NCI-H2107 (cell line): ENCODE measurements around the gene NPTN.
"Not testable (repeated sequence)": the region's sequence is repeated elsewhere in the genome, so short reads cannot be mapped to it uniquely, and the experiment has no call there.

ENCODE experiments used
- DNase-seq: peaks from one replicate; lab custom pipeline; 2025; lab: John Stamatoyannopoulos, UW

NPTN gene

GRCh38 chr15:73600413-73601335 is 32.5 kb downstream of the NPTN start:
- DNase-seq, result no peak

- DNase-seq, result no peak
Observed at GRCh38 chr15:73599934-73600333, 33.3 kb downstream of the NPTN start.

- DNase-seq, result no peak
Observed at GRCh38 chr15:73598530-73599160, 34.5 kb downstream of the NPTN start.

GRCh38 chr15:73597036-73597638 is 36.1 kb downstream of the NPTN start:
- no peak for DNase-seq

GRCh38 chr15:73596174-73596573 is 37.0 kb downstream of the NPTN start:
- no peak for DNase-seq

GRCh38 chr15:73594109-73594508 is 39.1 kb downstream of the NPTN start:
- no peak for DNase-seq

- no peak for DNase-seq
Observed at GRCh38 chr15:73593304-73594074, 39.7 kb downstream of the NPTN start.

- no peak for DNase-seq
Observed at GRCh38 chr15:73590263-73590662, 42.9 kb downstream of the NPTN start.

GRCh38 chr15:73589766-73590165 is 43.4 kb downstream of the NPTN start:
- no peak for DNase-seq

- DNase-seq, result no peak
Observed at GRCh38 chr15:73585871-73586654, 47.1 kb downstream of the NPTN start.

GRCh38 chr15:73584699-73585420 is 48.3 kb downstream of the NPTN start:
- DNase-seq, result no peak

- no peak for DNase-seq
Observed at GRCh38 chr15:73583544-73583943, 49.6 kb downstream of the NPTN start.

- DNase-seq, result no peak
Observed at GRCh38 chr15:73582851-73583379, 50.3 kb downstream of the NPTN start.

- DNase-seq, result no peak
Observed at GRCh38 chr15:73578026-73578425, 55.2 kb downstream of the NPTN start.

- DNase-seq, result not testable (repeated sequence)
Observed at GRCh38 chr15:73577593-73577992, 55.6 kb downstream of the NPTN start.

GRCh38 chr15:73575636-73576247 is 57.4 kb downstream of the NPTN start:
- no peak for DNase-seq

- DNase-seq, result no peak
Observed at GRCh38 chr15:73573572-73573971, 59.6 kb downstream of the NPTN start.

GRCh38 chr15:73573037-73573436 is 60.2 kb downstream of the NPTN start:
- DNase-seq, result no peak

- no peak for DNase-seq
Observed at GRCh38 chr15:73572296-73572695, 60.9 kb downstream of the NPTN start.

- no peak for DNase-seq
Observed at GRCh38 chr15:73571346-73571745, 61.8 kb downstream of the NPTN start.
